Smooth muscle cell (in vitro differentiated cells): ENCODE results near the gene DLG2. TPM values are rescaled to one million over a fixed set of nuclear protein-coding genes. Genes with fewer than 3 reads are reported as not detected.
A peak's percentile ranks its signal among the peaks of the same experiment; 100 is the strongest.

ENCODE experiments used
- DNase-seq: peaks from one replicate; lab custom pipeline; 2025; ENCODE audit not compliant: unreplicated experiment; lab: John Stamatoyannopoulos, UW
- H2AFZ ChIP-seq: fragments of 200-600 bp; sonication (generic); 2 replicates; pipeline ENCODE4 v1.6.0; 2016; ENCODE audit warnings: antibody characterized with exemption, low read depth, mild to moderate bottlenecking
- H3F3A ChIP-seq: fragments of 200-600 bp; sonication (generic); 2 replicates; pipeline ENCODE4 v1.6.0; 2017; ENCODE audit warnings: antibody characterized with exemption, low read depth
- H3K27ac ChIP-seq: fragments of 200-600 bp; sonication (generic); 2 replicates; pipeline ENCODE4 v1.5.1; 2016; ENCODE audit warnings: low read depth, mild to moderate bottlenecking
- H3K27me3 ChIP-seq: fragments of 200-600 bp; sonication (generic); 2 replicates; pipeline ENCODE4 v1.6.1; 2016; ENCODE audit warnings: low read depth, mild to moderate bottlenecking
- H3K36me3 ChIP-seq: fragments of 200-600 bp; sonication (generic); 2 replicates; pipeline ENCODE4 v1.5.1; 2016; ENCODE audit warnings: low read depth
- H3K4me1 ChIP-seq: fragments of 200-600 bp; sonication (generic); 2 replicates; pipeline ENCODE4 v1.5.1; 2016; ENCODE audit warnings: low read depth
- H3K4me2 ChIP-seq: fragments of 200-600 bp; sonication (generic); 2 replicates; pipeline ENCODE4 v1.6.0; 2016; ENCODE audit warnings: mild to moderate bottlenecking
- H3K4me3 ChIP-seq: fragments of 200-600 bp; sonication (generic); 2 replicates; pipeline ENCODE4 v1.5.1; 2016; ENCODE audit warnings: mild to moderate bottlenecking
- H3K79me2 ChIP-seq: fragments of 200-600 bp; sonication (generic); 2 replicates; pipeline ENCODE4 v1.6.0; 2016; ENCODE audit warnings: low read depth, mild to moderate bottlenecking
- H3K9ac ChIP-seq: fragments of 200-600 bp; sonication (generic); 2 replicates; pipeline ENCODE4 v1.6.0; 2016; ENCODE audit warnings: low read depth
- H3K9me3 ChIP-seq: fragments of 200-600 bp; sonication (generic); replicated peaks from 2 replicates; pipeline ENCODE4 v1.5.1; 2016; ENCODE audit warnings: low read depth
- H4K20me1 ChIP-seq: fragments of 200-600 bp; sonication (generic); 2 replicates; pipeline ENCODE4 v1.6.0; 2016; ENCODE audit warnings: low read depth
- CTCF ChIP-seq: fragments of 200-600 bp; sonication (generic); IDR thresholded peaks from 2 replicates; pipeline ENCODE4 v1.5.1; 2017; ENCODE audit warnings: borderline replicate concordance, mild to moderate bottlenecking, antibody characterized with exemption; ENCODE audit not compliant: insufficient read depth, poor library complexity, severe bottlenecking
- WGBS: methylation state at CpG from one replicate; pipeline ENCODE4 v1.1.7; 2016; ENCODE audit warnings: low lambda C conversion rate; 5-methylcytosine and 5-hydroxymethylcytosine counted together
- polyA plus RNA-seq: library from polyadenylated mRNA; unstranded; fragments of >200 nt; fragmentation: Nextera tagmentation; extraction: Ambion mirVana; gene quantifications from 2 replicates; pipeline ENCODE4 v1.2.1, GENCODE V29; 2016
- total RNA-seq: library from RNA; depleted of rRNA; stranded (reverse); fragments of >200 nt; gene quantifications from 2 replicates; pipeline ENCODE4 v1.2.3, GENCODE V29; 2014

The DLG2 gene
- total and polyA plus RNA-seq, 2 experiments from 2014 or later = 0.74 to 1.1 TPM

- H3F3A ChIP-seq = no peaks in the 10 kb centered on the region
- no peak for DNase-seq
- no peaks in the 10 kb centered on the region for H3K9me3 ChIP-seq
- no peaks in the 10 kb centered on the region for H3K36me3 ChIP-seq
- no peaks in the 10 kb centered on the region for H4K20me1 ChIP-seq
- H3K4me3 ChIP-seq = no peak overlapping the region
- no peaks in the 10 kb centered on the region for H3K27me3 ChIP-seq
- peak; percentile 23 for TF ChIP-seq CTCF
- H3K79me2 ChIP-seq = no peaks in the 10 kb centered on the region
- H3K9ac ChIP-seq = no peak overlapping the region
- 88% methylated on average over 1 of the region's 1 CpG for WGBS
- H3K27ac ChIP-seq = no peak overlapping the region
- no peak overlapping the region for H3K4me2 ChIP-seq
- H2AFZ ChIP-seq = no peak overlapping the region
- H3K4me1 ChIP-seq = no peaks in the 10 kb centered on the region
These were observed 1825.3 kb downstream of the DLG2 start for GRCh38 chr11:83801799-83802198.

GRCh38 chr11:83793310-83793709 is 1833.8 kb downstream of the DLG2 start:
- Histone ChIP-seq H3K9ac (no peak overlapping the region), H2AFZ (no peak overlapping the region), H3K79me2 (no peaks in the 10 kb centered on the region), H3K9me3 (no peaks in the 10 kb centered on the region), H3K36me3 (no peaks in the 10 kb centered on the region), H3K27me3 (no peaks in the 10 kb centered on the region), H3K4me1 (no peaks in the 10 kb centered on the region), H4K20me1 (no peaks in the 10 kb centered on the region), H3K27ac (no peak overlapping the region), H3F3A (no peaks in the 10 kb centered on the region), H3K4me3 (no peak overlapping the region), H3K4me2 (no peak overlapping the region)
- WGBS = 67% methylated on average over 2 of the region's 2 CpGs
- DNase-seq = no peak
- no peak for TF ChIP-seq CTCF

- no peaks in the 10 kb centered on the region for H3K4me1 ChIP-seq
- H3K4me2 ChIP-seq = no peak overlapping the region
- no peaks in the 10 kb centered on the region for H3K9me3 ChIP-seq
- DNase-seq = no peak
- no peak for TF ChIP-seq CTCF
- H4K20me1 ChIP-seq = no peaks in the 10 kb centered on the region
- H3K79me2 ChIP-seq = no peaks in the 10 kb centered on the region
- no peaks in the 10 kb centered on the region for H3K36me3 ChIP-seq
- 98% methylated on average over 17 of the region's 17 CpGs for WGBS
- no peak overlapping the region for H3K9ac ChIP-seq
- H3K4me3 ChIP-seq = no peak overlapping the region
- H3F3A ChIP-seq = no peaks in the 10 kb centered on the region
- H3K27me3 ChIP-seq = no peaks in the 10 kb centered on the region
- H2AFZ ChIP-seq = no peak overlapping the region
- no peak overlapping the region for H3K27ac ChIP-seq
These were observed 1835.6 kb downstream of the DLG2 start for GRCh38 chr11:83791557-83791956.

- Histone ChIP-seq H3K4me1 (no peaks in the 10 kb centered on the region), H3K9me3 (no peaks in the 10 kb centered on the region), H3K27me3 (no peaks in the 10 kb centered on the region), H3K4me2 (no peak overlapping the region), H2AFZ (no peak overlapping the region), H3K79me2 (no peaks in the 10 kb centered on the region), H3K27ac (no peak overlapping the region), H3K36me3 (no peaks in the 10 kb centered on the region), H3K9ac (no peak overlapping the region), H3F3A (no peaks in the 10 kb centered on the region), H3K4me3 (no peak overlapping the region), H4K20me1 (no peaks in the 10 kb centered on the region)
- WGBS = 90% methylated on average over 2 of the region's 2 CpGs
- no peak for DNase-seq
- no peak for TF ChIP-seq CTCF
These were observed 1841.2 kb downstream of the DLG2 start for GRCh38 chr11:83785942-83786341.
